Omental fat pad (tissue), 4 donors: ENCODE data around the gene ABLIM2. TPM values are rescaled to one million over a fixed set of nuclear protein-coding genes. Genes with fewer than 3 reads are reported as not detected.
A peak's percentile ranks its signal among the peaks of the same experiment; 100 is the strongest.

Experiments
- ATAC-seq: fragments of 150-250 bp; one replicate; pipeline ENCODE4 v1.9.1; 2016; ENCODE audit warnings: mild to moderate bottlenecking, moderate library complexity; ENCODE audit not compliant: low FRiP score
- DNase-seq: peaks from one replicate; pipeline ENCODE4 v3.0.0-alpha.2; 2019; ENCODE audit warnings: low spot score
- total RNA-seq, 4 donors: library from RNA; depleted of rRNA; stranded (reverse); fragments of >200 nt; gene quantifications; one replicate each; pipeline ENCODE4 v1.1.0, GENCODE V29; 2016
- TF ChIP-seq, protein P1 (sequence below), 3 donors: fragments of 450-650 bp; IDR thresholded peaks; one replicate each; pipeline ENCODE4 v1.5.1; 2016 to 2017; ENCODE audit warnings: antibody characterized with exemption in 3 of 3, mild to moderate bottlenecking in 3 of 3, moderate library complexity in 2 of 3

Gene ABLIM2
- total RNA-seq, 4 donors from 2014 or later = 10.1 to 34.2 (median 13.7) TPM

GRCh38 chr4:7939377-7940108 is 219.1 kb downstream of the ABLIM2 start, which contains the start of gene AFAP1:
TSS of gene AFAP1 (minus strand) at chr4:7939861. CDS start at chr4:7872078, 67,783 bp downstream.
- TF ChIP-seq, protein P1, sequence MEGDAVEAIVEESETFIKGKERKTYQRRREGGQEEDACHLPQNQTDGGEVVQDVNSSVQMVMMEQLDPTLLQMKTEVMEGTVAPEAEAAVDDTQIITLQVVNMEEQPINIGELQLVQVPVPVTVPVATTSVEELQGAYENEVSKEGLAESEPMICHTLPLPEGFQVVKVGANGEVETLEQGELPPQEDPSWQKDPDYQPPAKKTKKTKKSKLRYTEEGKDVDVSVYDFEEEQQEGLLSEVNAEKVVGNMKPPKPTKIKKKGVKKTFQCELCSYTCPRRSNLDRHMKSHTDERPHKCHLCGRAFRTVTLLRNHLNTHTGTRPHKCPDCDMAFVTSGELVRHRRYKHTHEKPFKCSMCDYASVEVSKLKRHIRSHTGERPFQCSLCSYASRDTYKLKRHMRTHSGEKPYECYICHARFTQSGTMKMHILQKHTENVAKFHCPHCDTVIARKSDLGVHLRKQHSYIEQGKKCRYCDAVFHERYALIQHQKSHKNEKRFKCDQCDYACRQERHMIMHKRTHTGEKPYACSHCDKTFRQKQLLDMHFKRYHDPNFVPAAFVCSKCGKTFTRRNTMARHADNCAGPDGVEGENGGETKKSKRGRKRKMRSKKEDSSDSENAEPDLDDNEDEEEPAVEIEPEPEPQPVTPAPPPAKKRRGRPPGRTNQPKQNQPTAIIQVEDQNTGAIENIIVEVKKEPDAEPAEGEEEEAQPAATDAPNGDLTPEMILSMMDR (IDR thresholded peaks at IDR 0.05) = no peak
- peak; percentile 91 for ATAC-seq
- DNase-seq = peak; percentile 64

- DNase-seq (no peak), ATAC-seq (peak; percentile 6)
- TF ChIP-seq, protein P1 (IDR thresholded peaks at IDR 0.05) = no peak
These were observed 219.8 kb downstream of the ABLIM2 start for GRCh38 chr4:7938609-7939376.

- DNase-seq (no peak), ATAC-seq (peak; percentile 66)
- TF ChIP-seq, protein P1 (IDR thresholded peaks at IDR 0.05) = no peak
These were observed 220.4 kb downstream of the ABLIM2 start for GRCh38 chr4:7938266-7938608.

- ATAC-seq = no peak
- DNase-seq = no peak
- TF ChIP-seq, protein P1 (IDR thresholded peaks at IDR 0.05) = no peak
These were observed 221.6 kb downstream of the ABLIM2 start for GRCh38 chr4:7937006-7937405.

DNA sequence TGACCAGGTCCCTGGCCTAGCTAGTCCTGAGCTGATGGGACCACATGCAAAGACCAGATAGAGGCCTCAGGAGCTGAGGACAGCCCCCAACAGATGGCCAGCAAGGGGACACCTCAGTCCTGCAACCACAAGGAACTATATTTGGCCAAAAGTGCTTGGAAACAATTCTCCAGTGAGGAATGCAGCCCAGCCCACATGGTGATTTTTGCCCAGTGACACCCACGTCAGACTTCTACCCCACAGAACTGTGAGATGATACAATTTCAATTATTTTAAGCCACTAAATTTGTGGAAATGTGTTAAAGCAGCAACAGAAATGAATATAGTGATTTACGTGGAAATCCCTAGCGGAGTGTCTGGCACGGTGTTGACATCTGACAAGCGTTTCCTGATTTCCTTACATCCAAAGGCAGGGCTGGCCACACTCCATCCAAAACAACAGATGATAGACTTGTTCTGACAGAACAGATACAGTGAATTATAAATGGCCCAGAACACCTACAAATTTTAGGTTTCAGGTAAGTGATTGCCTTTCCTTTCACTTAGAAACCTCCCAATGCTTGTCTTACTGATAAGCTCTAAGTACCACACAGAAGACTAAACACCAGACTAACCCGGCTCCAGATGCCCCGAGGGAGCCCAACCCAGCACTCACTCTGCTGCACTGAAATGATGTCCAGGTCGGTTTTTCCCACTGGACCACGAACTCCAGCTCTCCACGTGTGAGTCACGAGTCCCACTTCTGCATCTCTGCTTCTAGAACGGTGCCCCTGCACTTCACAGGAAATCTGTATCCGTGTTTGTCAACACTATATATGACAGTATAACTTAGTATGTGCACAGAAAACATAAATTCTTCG is 224.7 kb downstream of the ABLIM2 start:
- TF ChIP-seq, protein P1 (IDR thresholded peaks at IDR 0.05) = no peak
- no peak for DNase-seq
- ATAC-seq = no peak

- ATAC-seq (no peak), DNase-seq (no peak)
- TF ChIP-seq, protein P1 (IDR thresholded peaks at IDR 0.05) = no peak
These were observed 226.3 kb downstream of the ABLIM2 start for GRCh38 chr4:7932287-7932686.
